Measurements from ENCODE around the gene SLC9B2.
A peak's percentile ranks its signal among the peaks of the same experiment; 100 is the strongest.

Gene SLC9B2

DNA sequence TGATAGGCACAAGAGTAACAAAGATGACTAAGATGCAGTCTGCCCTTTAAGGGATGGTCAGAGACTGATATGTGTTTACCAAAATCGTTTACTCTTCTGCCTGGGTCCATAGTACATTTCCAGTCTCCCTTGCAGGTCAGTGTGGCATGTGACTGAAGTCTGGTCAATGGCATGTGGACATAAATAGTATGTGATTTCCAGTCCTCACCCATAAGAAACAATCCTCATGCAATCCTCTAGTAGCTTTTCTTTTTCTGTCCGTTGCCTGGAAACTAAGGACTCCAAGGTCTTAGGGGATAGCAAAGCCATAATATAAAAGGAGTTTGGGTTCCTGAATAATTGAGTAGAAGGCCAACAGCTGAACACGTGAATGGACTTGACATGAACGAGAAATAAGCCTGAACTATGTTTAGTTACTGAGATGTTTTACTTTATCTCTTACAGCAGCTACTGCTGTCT is 1.1 kb downstream of the SLC9B2 start:
- no peak for DNase-seq

DNA sequence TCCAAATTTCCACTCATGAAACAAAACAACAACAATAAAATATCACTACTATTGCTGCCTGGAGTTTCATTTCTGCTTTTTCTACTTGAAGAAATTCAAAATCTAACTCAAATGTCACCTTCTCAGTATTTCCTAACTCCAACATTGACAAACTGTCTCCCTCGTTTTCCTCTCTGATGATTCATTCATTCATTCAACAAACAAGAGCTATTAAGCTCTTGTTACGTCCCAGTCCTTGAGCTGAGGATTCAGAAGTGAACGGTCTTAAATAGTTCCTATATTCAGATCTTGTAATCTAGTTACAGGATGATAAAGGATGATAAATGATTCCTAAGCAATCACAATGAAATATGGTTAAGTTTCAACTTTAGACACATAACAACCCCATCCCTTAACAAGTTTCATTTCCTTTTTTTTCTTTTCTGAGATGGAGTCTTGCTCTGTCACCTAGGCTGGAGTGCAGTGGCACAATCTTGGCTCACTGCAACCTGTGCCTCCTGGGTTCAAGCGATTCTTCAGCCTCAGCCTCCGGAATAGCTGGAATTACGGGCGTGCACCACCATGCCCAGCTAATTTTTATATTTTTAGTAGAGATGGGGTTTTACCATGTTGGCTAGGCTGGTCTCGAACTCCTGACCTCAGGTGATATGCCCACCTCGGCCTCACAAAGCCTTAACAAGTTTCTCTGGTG is 1.7 kb downstream of the SLC9B2 start:
- DNase-seq, result no peak

DNA sequence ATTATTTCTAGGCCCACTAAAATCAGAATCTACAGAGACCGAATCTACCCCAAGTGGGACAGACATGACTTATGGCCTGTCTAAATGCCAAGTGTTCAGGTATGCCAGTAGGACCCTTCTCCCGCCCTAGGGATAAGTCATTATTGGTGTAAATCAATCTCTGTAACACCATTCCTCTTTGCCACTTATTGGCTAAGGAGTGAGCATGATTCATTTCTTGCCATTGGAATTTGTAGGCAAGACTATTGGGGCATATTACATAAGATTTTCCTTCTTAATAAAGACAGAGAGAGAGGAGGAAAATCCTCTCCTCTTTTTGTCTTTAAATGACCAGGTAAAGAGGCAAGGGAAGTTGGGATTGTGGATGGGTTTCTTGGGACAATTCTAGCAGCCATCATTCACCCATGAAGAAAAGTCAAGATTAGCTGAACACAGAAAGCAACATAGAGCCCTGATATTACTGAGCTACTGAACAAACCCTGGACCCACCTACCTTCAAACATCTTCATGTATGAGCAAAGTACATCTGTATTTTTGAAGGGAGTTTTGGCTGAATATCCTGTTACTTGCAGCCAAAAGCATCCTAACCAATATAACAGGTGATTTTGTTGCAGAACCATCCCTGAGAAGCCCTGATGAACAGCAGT is 2.6 kb downstream of the SLC9B2 start:
- DNase-seq, result no peak

DNA sequence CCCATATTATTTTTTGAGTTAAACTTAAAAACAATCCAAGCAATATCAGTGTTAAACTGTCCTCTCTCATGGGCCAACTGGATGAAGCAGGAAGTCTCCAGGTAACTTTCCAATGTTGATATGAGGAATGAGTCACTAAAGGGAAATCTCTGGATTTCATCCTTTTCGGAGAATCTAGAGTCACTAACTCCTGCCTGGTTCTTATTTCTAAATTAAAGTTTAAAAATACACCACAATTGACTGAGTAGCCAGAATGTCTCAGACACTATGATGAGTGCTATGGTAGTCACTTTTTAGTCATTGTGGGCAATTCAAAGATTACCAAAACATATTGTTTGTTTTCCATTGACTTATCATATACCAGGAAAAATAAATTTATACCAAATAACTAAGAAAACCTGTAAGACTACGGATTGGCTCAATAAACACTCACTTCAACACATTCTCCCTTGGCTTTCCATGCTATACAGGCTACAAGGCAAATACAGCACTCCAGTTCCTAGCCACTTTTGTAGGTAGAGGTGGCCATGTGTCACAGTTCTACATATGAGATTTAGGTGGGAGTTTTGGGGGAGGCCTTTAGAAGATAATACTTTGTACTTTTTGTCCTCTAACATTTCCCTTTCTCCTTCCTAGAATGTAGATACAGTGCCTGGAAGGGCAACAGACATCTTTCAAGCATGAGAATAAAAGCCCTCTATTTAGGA is 8.6 kb downstream of the SLC9B2 start:
- DNase-seq, result no peak

DNA sequence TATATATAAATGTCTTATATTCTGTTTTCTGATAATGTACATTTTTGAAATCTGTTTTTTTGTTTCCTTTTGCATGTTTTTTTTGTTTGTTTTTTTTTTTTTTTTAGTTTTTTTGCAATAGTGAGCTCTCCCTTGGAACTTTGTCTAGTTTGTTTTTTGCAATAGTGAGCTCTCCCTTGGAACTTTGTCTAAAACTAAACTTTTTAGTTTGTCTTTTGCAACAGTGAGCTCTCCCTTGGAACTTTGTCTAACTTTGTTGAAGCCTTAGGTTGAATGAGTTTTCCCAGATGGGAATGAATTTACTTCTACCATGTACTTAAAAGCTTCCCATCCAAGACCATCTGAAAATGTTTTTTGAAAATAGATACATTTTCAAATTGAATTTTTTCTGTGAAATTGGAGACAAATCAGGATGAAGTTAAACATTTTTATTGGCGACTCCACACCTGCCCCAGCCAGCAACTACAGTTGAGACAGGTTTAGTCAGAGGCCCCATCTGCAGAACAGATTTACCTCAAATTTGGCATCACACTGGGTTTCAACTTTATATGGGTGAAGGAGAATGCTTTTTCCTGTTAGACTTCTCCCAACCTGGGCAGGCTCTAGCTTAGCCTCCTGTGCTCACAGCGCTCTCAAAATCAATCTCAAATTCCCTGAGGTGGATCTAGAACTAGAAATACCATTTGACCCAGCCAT is 16.0 kb downstream of the SLC9B2 start:
- DNase-seq, result no peak

DNA sequence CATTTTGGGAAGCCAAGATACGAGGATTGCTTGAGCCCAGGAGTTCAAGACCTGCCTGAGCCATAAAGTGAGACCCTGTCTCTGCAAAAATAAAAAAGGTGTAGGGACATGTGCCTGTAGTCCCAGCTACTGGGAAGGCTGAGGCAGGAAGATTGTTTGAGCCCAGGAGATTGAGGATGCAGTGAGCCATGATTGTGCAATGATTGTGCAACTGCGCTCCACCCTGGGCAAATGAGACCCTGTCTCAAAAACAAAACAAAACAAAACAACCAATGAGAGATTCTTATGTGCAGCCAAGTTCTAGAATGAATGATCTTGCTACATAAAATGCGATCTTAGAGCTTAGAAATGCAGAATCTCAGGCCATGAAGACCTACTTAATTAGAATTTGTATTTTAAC is 22.5 kb downstream of the SLC9B2 start:
- DNase-seq, result no peak

DNA sequence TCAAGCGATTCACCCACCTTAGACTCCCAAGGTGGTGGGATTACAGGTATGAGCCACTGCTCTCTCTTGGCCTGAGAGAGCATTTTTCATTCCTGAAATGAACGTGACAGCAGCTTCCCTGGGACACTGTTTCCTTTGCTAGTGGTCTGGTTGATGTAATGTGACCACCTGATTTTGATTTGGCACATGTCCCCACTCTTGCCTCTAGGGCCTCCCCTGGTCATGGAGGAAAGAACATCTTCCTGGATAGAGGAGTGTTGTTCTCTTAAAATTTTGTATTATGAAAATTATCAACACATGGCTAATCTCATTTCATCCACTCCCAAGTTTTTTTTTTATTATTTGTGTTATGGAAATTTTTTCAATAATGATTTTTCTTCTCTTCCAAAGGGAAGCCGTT is 23.8 kb downstream of the SLC9B2 start:
- DNase-seq, result no peak

DNA sequence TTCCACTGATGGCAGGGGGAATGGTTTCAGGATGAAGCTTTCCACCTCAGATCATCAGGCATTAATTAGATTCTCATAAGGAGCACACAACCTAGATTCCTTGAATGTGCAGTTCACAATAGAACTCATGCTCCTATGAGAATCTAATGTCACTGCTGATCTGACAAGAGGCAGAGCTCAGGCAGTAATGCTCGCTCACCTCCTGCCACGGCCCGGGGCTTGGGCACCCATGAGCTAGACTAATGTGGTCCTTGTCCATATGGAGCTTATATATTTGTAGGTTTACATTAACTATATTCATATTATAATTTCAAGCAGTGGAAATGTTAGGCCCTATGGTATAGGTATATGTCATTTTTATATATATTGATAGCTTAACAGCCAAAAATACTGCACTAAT is 24.4 kb downstream of the SLC9B2 start:
- DNase-seq, result no peak

DNA sequence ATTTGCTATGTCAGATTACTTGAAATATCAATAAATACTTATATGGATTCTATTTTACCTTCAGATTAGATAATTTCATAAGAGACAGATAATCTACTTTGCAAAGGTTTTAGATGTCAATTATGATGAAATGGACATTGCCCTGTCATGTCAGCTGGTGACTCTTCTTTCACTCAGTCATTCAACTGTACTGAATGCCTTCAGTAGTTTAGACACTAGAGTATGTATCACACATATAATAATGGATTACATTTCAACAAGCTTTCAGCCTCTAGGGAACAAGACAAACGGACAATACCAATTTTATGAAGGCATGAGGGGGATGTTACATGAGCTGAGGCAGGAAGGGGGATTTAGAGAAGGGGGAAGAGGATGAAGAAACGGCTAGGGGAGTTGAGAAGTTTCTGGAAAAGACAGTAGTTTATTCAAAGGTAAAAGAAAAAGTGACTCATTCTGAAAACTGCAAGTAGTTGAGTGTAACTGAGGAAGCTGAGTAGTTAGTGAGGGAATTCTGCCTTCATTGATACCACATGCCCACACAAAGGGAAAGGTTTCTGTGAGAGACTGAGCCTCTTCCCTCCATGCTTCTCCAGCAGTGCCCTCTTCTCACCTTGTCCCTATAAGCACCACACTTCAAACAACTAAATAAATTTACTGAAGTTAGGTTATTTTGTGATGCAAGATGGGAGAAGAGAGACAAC is 25.7 kb downstream of the SLC9B2 start:
- DNase-seq, result no peak

DNA sequence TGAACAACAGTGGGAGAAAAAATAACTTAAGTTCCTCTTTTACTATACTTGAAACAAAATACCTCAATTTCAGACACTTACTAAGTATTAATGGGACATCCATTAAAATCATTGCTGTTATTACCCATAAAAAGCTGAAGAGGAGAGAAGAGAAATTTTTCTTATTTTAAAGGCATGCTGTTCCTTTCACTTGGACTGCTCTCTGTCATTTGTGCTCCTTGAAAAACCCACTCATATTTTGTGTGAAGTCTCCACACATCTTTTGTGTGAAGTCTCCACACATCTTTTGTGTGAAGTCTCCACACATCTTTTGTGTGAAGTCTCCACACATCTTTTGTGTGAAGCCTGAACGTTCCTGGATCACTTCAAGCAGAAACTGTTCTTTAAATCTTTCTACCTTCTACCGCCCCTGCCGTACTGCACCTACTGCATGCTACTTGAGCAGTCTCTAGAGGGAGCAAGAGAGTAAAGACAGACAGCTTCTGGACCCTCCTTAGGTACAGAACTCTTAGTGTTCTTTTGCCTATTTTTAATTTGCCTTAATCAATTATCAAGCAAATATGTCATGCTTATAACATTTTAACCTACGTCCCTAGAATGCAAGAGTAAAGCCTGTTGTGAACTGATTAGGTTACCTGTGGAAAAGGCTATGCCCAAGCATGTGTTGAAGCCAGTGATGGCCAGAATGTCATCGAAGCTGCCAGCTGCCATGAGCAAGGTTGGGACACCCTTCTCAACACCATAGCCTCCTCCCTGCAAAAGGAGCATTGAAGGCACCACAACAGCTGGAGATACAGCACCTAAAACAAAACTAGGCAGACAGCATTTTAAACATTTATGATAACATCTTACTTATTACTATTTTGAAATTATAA is 29.9 kb downstream of the SLC9B2 start:
- DNase-seq, result peak; percentile 44

DNA sequence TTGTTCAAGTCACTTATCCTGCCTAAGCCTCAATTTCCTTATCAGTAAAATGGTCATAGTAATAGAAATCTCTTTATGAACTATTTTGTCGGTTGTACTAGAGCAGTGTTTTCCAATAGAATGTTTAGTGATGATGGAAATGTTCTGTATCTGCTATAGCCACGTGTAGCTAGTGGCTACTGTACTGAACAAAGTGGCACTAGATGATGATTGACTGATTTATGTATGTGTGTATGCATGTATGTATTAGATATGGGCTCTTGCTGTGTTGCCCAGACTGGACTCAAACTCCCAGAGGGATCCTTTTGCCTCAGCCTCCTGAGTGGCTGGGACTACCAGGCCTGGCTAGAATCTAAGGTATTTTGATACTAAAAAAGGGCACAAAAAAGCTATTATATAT is 32.4 kb downstream of the SLC9B2 start:
- DNase-seq, result no peak

DNA sequence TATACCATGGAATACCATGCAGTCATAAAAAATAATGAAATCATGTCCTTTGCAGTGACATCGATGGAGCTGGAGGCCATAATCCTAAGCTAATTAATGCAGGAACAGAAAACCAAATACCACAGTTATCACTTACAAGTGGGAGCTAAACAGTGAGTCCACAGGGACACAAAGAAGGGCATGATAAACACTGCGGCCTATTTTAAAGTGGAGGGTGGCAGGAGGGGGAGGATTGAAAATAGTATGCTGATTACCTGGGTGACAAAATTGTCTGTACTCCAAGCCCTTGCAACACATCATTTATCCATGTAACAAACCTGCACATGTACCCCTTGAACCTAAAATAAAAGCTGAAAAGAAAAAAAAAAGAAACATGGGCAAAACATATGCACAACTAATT is 40.4 kb downstream of the SLC9B2 start:
- DNase-seq, result no peak

DNA sequence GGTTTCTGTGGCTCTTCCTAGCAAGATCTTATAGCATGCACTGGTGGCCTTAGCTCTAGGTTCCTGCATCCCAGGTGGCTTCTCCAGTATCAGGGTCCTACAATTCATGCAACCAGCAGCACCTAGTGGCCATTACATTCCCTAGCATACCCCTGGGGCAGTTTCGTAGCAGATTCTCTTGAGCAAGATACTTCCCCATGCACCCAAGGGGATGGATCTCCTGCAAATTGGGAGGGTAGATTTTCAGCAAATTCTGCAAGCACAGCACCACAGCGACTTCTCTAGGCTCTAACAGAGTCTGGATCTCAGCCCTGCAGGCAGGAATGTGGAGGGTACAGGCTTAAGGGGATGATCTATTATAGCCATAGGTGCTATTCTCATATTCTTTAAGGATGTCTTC is 44.0 kb downstream of the SLC9B2 start:
- DNase-seq, result no peak

DNA sequence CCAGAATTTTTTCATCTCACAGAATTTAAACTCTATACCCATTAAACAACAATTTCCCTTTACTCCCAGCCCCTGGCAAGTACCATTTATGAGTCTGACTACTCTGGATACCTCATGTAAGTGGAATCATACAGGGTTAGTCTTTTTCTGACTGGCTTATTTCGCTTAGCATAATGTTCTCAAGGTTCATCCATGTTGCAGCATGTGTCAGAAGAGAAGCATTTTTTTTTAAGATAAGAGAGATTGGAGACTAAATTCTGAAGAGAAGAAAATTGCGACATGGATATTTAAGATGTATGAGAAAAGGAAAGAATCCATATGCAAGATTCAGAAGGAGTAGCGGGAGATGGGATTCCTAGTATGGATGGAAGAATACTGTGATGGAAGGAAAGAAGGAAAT is 45.8 kb downstream of the SLC9B2 start:
- no peak for DNase-seq

DNA sequence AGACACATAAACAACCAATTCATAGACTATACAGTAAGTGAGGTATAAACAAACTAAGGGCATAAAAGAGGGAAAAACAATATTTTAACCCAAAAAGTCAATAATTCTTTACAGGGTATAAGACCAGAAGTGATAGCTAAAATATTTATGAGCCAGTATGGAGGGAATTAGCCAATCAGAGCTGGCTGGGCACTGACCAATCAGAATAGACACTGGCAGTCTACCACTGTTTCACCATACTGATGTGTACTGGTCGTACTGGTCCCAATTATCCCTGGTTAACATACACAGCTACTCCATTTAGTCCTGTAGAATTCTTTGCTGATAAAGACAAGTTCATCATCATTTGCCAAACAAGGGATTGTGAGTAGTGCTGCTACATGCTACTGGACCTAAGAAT is 47.3 kb downstream of the SLC9B2 start:
- no peak for DNase-seq

DNA sequence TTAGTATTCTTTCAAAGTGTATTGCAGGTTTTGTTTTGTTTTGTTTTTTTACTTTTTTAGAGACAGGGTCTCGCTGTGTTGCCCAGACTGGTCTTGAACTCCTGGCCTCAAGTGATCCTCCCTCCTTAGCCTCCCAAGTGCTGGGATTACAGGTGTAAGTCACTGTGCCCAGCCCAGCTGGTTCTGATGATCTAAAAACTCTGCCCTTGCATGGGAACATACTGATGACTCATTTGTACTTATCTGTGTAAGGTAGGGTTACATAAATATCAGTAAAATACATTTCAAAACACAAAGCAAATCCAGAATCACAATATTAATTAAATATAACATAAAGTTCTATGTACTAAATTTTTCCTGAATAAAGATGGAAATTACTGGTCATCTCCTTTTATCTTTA is 49.7 kb downstream of the SLC9B2 start:
- no peak for DNase-seq

DNA sequence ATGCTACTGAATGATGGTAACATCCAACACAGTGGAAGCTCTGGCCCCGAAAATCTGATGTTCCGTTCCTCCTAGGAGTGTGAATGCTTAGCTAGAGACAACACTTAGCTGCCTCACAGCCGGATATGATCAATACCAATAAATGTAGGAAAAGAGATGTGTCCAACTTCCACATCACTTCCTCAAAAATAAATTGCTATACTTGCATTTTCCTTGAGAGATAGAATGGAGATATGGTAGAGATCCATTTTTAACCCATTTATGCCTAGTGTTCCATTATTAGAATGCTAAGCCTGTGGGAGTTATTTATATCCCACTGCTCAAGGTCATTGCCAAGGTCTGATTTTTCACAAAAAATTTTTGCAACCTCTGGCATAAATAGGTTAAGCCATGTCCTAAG is 51.6 kb downstream of the SLC9B2 start:
- DNase-seq, result no peak

DNA sequence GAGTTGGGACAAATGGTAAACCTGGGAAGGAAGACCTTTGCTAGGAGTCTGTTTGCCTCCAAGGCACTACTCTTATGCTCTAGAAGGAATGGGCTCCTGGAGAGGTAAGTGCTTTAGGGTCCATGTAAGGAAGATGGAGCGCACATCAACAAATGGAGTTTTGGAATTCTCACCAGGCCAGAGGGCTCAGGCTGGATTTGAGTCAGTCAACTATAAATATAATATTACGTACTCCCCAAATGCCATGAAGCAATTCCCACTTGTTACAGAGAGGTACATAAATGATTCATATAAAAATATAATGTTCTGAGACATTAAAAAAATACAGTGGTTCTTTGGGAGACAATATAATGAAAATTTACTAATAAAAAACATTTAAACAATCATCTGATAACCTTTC is 55.4 kb downstream of the SLC9B2 start:
- DNase-seq, result no peak

DNA sequence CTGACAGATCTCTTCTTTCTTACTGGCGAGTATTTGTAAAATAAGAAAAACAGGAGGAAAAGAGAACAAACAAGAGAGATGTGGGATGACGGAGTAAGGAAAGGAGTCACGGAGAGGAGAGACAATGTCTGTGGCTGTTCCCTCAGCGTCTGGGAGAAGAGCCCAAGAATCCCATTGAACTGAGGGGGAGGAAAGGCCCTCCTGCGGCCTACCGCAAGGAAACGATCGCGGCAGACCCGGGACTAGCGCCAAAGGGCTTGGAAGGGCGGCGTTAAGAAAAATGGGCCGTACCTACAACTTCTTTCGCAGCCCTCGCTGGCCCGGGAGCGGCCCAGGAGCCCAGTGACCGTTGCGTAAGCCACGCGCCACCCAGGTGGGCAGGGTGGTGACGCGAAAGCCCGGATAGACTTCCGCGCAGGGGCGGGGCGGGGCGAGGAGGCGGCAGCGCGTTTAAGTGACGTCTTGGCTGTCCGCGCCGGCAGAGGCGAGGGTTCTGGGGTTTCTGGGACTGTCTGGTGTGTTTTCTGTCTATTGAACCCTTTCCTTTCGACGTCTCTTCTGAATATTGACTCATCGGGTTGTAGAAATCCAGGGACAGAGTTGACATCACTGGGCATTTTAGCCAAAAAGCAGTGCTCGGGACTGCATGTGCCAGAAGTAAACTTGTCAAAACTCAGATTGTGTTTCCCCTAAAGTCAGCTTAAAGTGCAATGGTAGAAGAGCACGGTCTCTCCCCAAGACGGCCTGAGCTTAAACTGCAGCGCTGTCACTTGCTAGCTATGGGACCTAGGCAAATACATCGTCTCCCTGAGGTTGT is 57.0 kb downstream of the SLC9B2 start, which contains the start of gene SLC9B1:
Gene SLC9B1, minus strand, starts transcription at position 398 of the 817 bp plus-strand sequence. CDS start 27,994 bp downstream, outside the sequence.
- peak; percentile 92 for DNase-seq

DNA sequence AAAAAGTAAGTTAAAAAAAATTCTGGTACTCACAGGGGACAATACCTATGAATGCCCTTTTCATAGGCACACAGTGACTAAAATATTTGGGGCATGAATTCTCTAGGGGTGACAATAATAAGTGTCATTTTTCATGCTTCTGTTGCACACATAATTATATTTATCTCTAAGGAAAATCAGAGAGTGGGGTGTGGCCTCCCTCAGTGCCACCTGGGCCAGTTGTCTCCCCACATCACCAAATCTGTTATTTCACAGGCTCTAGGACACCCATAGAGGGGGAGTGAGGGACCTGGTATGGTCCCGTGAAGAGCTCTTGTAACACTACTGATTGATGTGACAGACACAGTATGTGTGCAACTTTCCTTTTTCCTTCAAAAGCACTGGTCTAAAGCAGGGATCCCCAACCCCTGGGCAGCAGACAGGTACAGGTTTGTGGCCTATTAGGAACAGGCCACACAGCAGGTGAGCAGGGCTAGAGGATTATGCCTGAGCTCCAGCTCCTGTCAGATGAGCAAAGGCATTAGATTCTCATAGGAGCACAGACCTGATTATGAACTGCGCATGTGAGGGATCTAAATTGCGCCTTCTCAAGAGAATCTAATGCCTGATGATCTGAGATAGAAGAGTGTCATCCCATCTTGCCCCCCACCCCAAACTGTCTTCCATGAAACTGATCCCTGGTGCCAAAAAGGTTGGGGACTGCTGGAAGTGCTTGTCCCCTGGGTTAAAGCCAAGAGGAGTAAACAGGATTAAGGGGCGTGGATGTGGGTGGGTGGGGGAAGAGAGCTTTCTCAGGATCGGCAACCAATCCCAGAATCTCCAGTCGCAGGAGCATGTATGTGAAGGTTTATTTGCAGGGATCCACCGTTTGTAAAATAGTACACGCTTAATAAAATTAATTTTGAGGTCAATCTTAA is 57.9 kb downstream of the SLC9B2 start:
- DNase-seq, result peak; percentile 0
